Erythroblast (primary cell): ENCODE results near the gene COL5A2.

Experiments
- GATA1 ChIP-seq: IDR thresholded peaks from 2 replicates; pipeline ENCODE4 v1.6.1; 2011; ENCODE audit warnings: low read depth, mild to moderate bottlenecking, control low read depth, low read length, moderate library complexity
- POLR2A ChIP-seq: IDR thresholded peaks from 2 replicates; pipeline ENCODE4 v1.6.1; 2011; ENCODE audit warnings: mild to moderate bottlenecking, low read length

DNA sequence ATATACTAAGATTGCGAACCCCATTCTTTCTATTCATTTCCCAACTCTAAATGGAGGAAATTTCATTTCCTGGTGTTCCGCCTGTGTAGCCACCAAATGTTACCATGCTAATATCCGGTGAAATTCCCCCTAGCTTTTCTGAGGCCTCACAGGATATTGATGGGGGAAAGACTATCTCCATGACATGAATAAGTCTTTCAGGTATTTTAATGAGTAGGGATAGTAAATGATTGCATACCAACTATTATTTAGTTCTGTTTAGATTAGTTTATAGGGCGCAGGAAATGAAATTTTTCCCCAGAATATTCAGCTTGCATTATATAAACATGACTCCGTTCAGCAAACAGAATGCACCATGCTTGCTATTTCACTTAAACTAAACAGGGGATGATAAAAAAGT lies 55.4 kb downstream of the COL5A2 start:
- TF ChIP-seq POLR2A (no peak), GATA1 (no peak)
